K562 (cell line): ENCODE results near the gene OPRL1. TPM values are rescaled to one million over a fixed set of nuclear protein-coding genes. Genes with fewer than 3 reads are reported as not detected.
A peak's percentile ranks its signal among the peaks of the same experiment; 100 is the strongest.

Source experiments
- ATAC-seq: fragments of 200-7000 bp; cut with Tn5 transposase; 3 replicates; pipeline ENCODE4 v1.9.1; 2020; ENCODE audit warnings: moderate library complexity
- BruUV-seq: library from RNA; stranded (reverse); fragments of 400-500 nt; replicated peaks from 2 replicates; lab custom pipeline; 2021; lab: Mats Ljungman, UMichigan
- CTCF ChIA-PET: fragments of 300-600 bp; formaldehyde crosslinking; extraction: SDS; loops from one replicate; lab custom pipeline; 2021; ENCODE audit warnings: low intra/inter-chr PET ratio; lab: Yijun Ruan, JAX
- POLR2A ChIA-PET: fragments of 300-600, 350-650 bp; sonication (Branson Sonifier 250); formaldehyde crosslinking; extraction: SDS; loops from one replicate; lab custom pipeline; 2021; ENCODE audit warnings: antibody characterized with exemption, inconsistent platforms; lab: Yijun Ruan, JAX
- DNase-seq, 4 experiments: peaks; one replicate each; pipeline versions ENCODE4 v3.0.0 to v3.0.0-alpha.2; 2011 to 2018; ENCODE audit warnings: low spot score in 3 of 4, mixed read lengths in 3 of 4; ENCODE audit errors: extremely low read depth in 1 of 4
- FAIRE-seq: peaks from 2 replicates; lab custom pipeline; 2011; peaks lifted over from hg19 to GRCh38; lab: Jason Lieb, UNC
- H2AFZ ChIP-seq: 2 replicates; pipeline ENCODE4 v1.6.0; 2011; ENCODE audit warnings: low read depth, low read length, control low read depth, inconsistent platforms
- H3K27ac ChIP-seq: fragments of 200-600 bp; 3 replicates; pipeline ENCODE4 v1.8.0; 2011; ENCODE audit warnings: low read depth, mild to moderate bottlenecking, control low read depth, inconsistent platforms, low read length, moderate library complexity, mixed read lengths; ENCODE audit errors: extremely low read depth
- H3K27me3 ChIP-seq, 2 experiments: fragments of 300-600 bp in 1 of 2; 2 replicates in 1 of 2; 3 replicates in 1 of 2; pipeline versions ENCODE4 v1.6.0 to v1.8.0; 2011; ENCODE audit warnings: inconsistent platforms in 2 of 2, low read length in 2 of 2, mild to moderate bottlenecking in 1 of 2, mixed read lengths in 1 of 2, moderate library complexity in 1 of 2; ENCODE audit not compliant: control insufficient read depth in 2 of 2, insufficient read depth in 2 of 2
- H3K36me3 ChIP-seq: fragments of 300-600 bp; 3 replicates; pipeline ENCODE4 v1.8.0; 2011; ENCODE audit warnings: mild to moderate bottlenecking, low read length, inconsistent platforms; ENCODE audit not compliant: control insufficient read depth, insufficient read depth
- H3K4me1 ChIP-seq, 2 experiments: fragments of 200-600 bp in 1 of 2; replicated peaks in 1 of 2; 2 replicates in 1 of 2; 3 replicates in 1 of 2; pipeline versions ENCODE4 v1.5.1 to v1.8.0; 2011; ENCODE audit warnings: inconsistent platforms in 2 of 2, low read length in 2 of 2, mild to moderate bottlenecking in 1 of 2, mixed read lengths in 1 of 2, moderate library complexity in 1 of 2; ENCODE audit not compliant: control insufficient read depth in 2 of 2, insufficient read depth in 2 of 2
- H3K4me2 ChIP-seq: 2 replicates; pipeline ENCODE4 v1.6.1; 2011; ENCODE audit warnings: low read length, control low read depth, inconsistent platforms, mixed read lengths; ENCODE audit not compliant: insufficient read depth
- H3K4me3 ChIP-seq: fragments of 200-600 bp; sonication (generic), shearing (Covaris generic); 2 replicates; pipeline ENCODE4 v1.5.1; 2016; ENCODE audit warnings: control low read depth, inconsistent platforms
- H3K79me2 ChIP-seq: fragments of 200-600 bp; 3 replicates; pipeline ENCODE4 v1.8.0; 2011; ENCODE audit warnings: low read length, inconsistent platforms; ENCODE audit not compliant: control insufficient read depth, insufficient read depth
- H3K9ac ChIP-seq, 2 experiments: 2 replicates each; pipeline versions ENCODE4 v1.6.0 to v1.6.1; 2011; ENCODE audit warnings: low read depth in 2 of 2, low read length in 2 of 2, control low read depth in 1 of 2, inconsistent platforms in 1 of 2, mild to moderate bottlenecking in 1 of 2, mixed read lengths in 1 of 2; ENCODE audit not compliant: insufficient read depth in 1 of 2
- H3K9me1 ChIP-seq: one replicate; pipeline ENCODE4 v1.6.0; 2011; ENCODE audit warnings: inconsistent platforms, mild to moderate bottlenecking, low read length, moderate library complexity; ENCODE audit not compliant: control insufficient read depth, insufficient read depth
- H3K9me3 ChIP-seq: replicated peaks from 2 replicates; pipeline ENCODE4 v1.5.1; 2011; ENCODE audit warnings: low read depth, low read length, inconsistent platforms; ENCODE audit not compliant: control insufficient read depth, insufficient read depth
- H4K20me1 ChIP-seq: replicated peaks from 2 replicates; pipeline ENCODE4 v1.6.1; 2011; ENCODE audit warnings: low read length, inconsistent platforms, mixed read lengths; ENCODE audit not compliant: control insufficient read depth, insufficient read depth
- MEIS2 ChIP-seq: fragments of 450-650 bp; IDR thresholded peaks from 2 replicates; pipeline ENCODE4 v1.6.1; 2014; ENCODE audit warnings: mild to moderate bottlenecking; ENCODE audit not compliant: partially characterized antibody
- NFIC ChIP-seq: fragments of 450-650 bp; IDR thresholded peaks from 2 replicates; pipeline ENCODE4 v1.6.1; 2017; ENCODE audit warnings: mild to moderate bottlenecking, inconsistent platforms
- NRF1 ChIP-seq, 2 experiments: fragments of 450-650 bp; IDR thresholded peaks in 1 of 2; conservative IDR thresholded peaks in 1 of 2; 2 replicates each; pipeline ENCODE4 v1.6.1; 2014; ENCODE audit warnings: mild to moderate bottlenecking in 2 of 2
- PKNOX1 ChIP-seq: fragments of 450-650 bp; IDR thresholded peaks from 2 replicates; pipeline ENCODE4 v1.6.1; 2016
- ZBTB7A ChIP-seq: IDR thresholded peaks from 2 replicates; pipeline ENCODE4 v1.6.1; 2011; ENCODE audit warnings: low read depth, mild to moderate bottlenecking, low read length, moderate library complexity, borderline replicate concordance; ENCODE audit not compliant: control insufficient read depth
- ZFX ChIP-seq: sonication (generic); formaldehyde crosslinking; IDR thresholded peaks from 2 replicates; pipeline ENCODE4 v1.8.0; 2022; ENCODE audit warnings: mild to moderate bottlenecking, missing genetic modification reagents, moderate library complexity
- ZKSCAN8 ChIP-seq: fragments of 200-800 bp; sonication (Bioruptor generic); IDR thresholded peaks from 2 replicates; pipeline ENCODE4 v1.6.1; 2016; ENCODE audit warnings: missing genetic modification characterization, missing compliant biosample characterization
- WGBS: fragments of 100-300 bp; shearing (Covaris generic); methylation state at CpG from one replicate; pipeline ENCODE4 v1.1.6; 2016; ENCODE audit warnings: low coverage, mixed read lengths; ENCODE audit not compliant: insufficient coverage; ENCODE audit errors: missing lambda C conversion rate; 5-methylcytosine and 5-hydroxymethylcytosine counted together
- in situ Hi-C: fragments of 300-500 bp; cut with MboI; formaldehyde crosslinking; loops from 4 replicates; pipeline ENCODE4 v1.15.0; 2018; ENCODE audit warnings: inconsistent platforms, mixed read lengths
- intact Hi-C: fragments of 100-400 bp; cut with micrococcal nuclease; formaldehyde crosslinking; loops from 2 replicates; pipeline ENCODE4 v1.14.2; 2022
- polyA plus RNA-seq, 8 experiments: library from polyadenylated mRNA; depleted of rRNA in 4 of 8; stranded (reverse) in 5 of 8; unstranded in 3 of 8; fragments of >200 nt; fragmentation: Nextera tagmentation in 2 of 8; fragmentation: Illumina TruSeq in 1 of 8; extraction: Ambion mirVana in 2 of 8; extraction: Trizol in 1 of 8; gene quantifications; 2 replicates each; pipeline versions ENCODE4 v1.2.1 to v1.2.3, GENCODE V29; 2011 to 2014; ENCODE audit warnings: inconsistent platforms in 1 of 8, missing spikeins in 1 of 8
- total RNA-seq, 7 experiments: library from RNA; depleted of rRNA in 6 of 7; stranded (reverse); fragments of >200 nt in 6 of 7; fragmentation: Illumina TruSeq in 2 of 7; extraction: Trizol in 2 of 7; gene quantifications; 2 replicates each; pipeline versions ENCODE4 v1.2.1 to v1.2.3, GENCODE V29; 2011 to 2021; ENCODE audit warnings: low replicate concordance in 1 of 7
- TF ChIP-seq, protein P1 (sequence below): sonication (generic); formaldehyde crosslinking; IDR thresholded peaks from 2 replicates; pipeline ENCODE4 v1.8.0; 2022; ENCODE audit warnings: missing genetic modification reagents, mild to moderate bottlenecking, moderate library complexity, borderline replicate concordance

Gene OPRL1
- total and polyA plus RNA-seq, 9 of the 15 experiments (the other 6 are each of a cell fraction or from before 2014, with no cell fraction given): 0.06 to 0.33 (median 0.11) TPM; not detected in 2

DNA sequence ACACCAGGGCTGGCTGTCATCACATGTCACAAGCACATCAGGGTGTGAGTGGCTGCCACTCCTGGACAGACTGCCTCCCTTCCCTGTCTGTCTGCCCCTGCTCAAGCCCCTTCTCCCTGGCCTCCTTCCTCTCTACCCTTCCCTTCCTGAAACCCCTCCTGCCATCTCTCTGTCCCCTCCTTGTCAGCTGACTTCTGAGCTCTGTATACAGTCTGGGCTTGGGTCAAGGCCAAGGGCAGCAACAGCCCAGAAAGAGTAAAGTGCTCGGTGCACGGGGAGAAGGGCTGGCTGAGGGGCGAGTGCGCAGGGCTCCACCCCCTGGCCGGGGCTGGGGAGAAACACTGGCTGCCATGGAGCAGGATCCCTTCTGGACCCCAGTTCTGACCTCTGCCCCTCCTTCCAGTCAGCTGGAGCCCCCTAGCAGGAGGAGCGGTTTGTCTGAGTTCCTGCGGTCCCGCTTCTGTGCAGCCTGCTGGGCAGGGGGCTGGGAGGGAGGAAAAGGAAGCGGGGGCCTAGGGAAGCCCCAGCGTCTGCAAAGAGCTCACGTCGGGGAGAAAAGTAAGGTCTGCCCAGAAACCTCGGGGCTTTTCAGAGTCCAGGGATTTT is 2.3 kb downstream of the OPRL1 start:
- FAIRE-seq (no peak), DNase-seq (peak in 1 of 4 experiments; percentile 42), ATAC-seq (no peak)
- no TSS peak for BruUV-seq
- ChIA-PET CTCF (interaction anchor here (2.4 kb wide), 1 partner anchor 38 kb away, joined by 14 read pairs; no protein-coding TSS in a partner anchor), POLR2A (interaction anchor here (1.0 kb wide), 1 partner anchor 8 kb away, joined by 3 read pairs; no protein-coding TSS in a partner anchor)
- H3K4me1 ChIP-seq: peaks cover 16 to 76% of the 10 kb centered on the region in 2 experiments; a peak in 4 of 5 replicates
- TF ChIP-seq NRF1 (conservative IDR thresholded peaks at IDR 0.05 in 1 of 2, IDR thresholded peaks at IDR 0.05 in 1 of 2) (peak; percentile 51 to 62; a peak in 3 of 4 replicates), NFIC (peak; percentile 44; the same call in 1 of the 2 replicates), ZKSCAN8 (CRISPR knock-in tag) (no peak), ZFX (CRISPR knock-in tag) (no peak), PKNOX1 (peak; percentile 64), MEIS2 (peak; percentile 22), ZBTB7A (peak; percentile 27; the same call in 1 of the 2 replicates)
- TF ChIP-seq, protein P1, sequence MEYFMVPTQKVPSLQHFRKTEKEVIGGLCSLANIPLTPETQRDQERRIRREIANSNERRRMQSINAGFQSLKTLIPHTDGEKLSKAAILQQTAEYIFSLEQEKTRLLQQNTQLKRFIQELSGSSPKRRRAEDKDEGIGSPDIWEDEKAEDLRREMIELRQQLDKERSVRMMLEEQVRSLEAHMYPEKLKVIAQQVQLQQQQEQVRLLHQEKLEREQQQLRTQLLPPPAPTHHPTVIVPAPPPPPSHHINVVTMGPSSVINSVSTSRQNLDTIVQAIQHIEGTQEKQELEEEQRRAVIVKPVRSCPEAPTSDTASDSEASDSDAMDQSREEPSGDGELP (CRISPR knock-in tag): peak; percentile 34; the same call in 1 of the 2 replicates
- no peaks in the 10 kb centered on the region for H3K9me3 ChIP-seq
- H3K79me2 ChIP-seq: peaks cover 10% of the 10 kb centered on the region; the same call in 2 of the 3 replicates
- no peak overlapping the region for H3K4me3 ChIP-seq
- in situ Hi-C loops: no loop called here
- H3K36me3 ChIP-seq: no peaks in the 10 kb centered on the region
- H3K27ac ChIP-seq: no peak overlapping the region
- no peak overlapping the region for H3K4me2 ChIP-seq
- no peaks in the 10 kb centered on the region; the same call in 1 of the 2 replicates for H4K20me1 ChIP-seq
- H3K9ac ChIP-seq: peak overlapping the region in 1 of 2 experiments; percentile 8; a peak in 2 of 4 replicates
- H2AFZ ChIP-seq: 0 out of 2 replicates have a peak overlapping the region, but pooled peaks have one; percentile 19
- no peaks in the 10 kb centered on the region for H3K9me1 ChIP-seq
- H3K27me3 ChIP-seq: peaks cover 6 to 30% of the 10 kb centered on the region in 2 experiments; a peak in 4 of 5 replicates
- intact Hi-C loops: no loop called here
- 32% methylated on average over 11 of the region's 13 CpGs for WGBS
